ENCODE results near the gene STAT3. TPM values are rescaled to one million over a fixed set of nuclear protein-coding genes. Genes with fewer than 3 reads are reported as not detected.
"Not testable (repeated sequence)": the region's sequence is repeated elsewhere in the genome, so short reads cannot be mapped to it uniquely, and the experiment has no call there.

Gene STAT3
- total RNA-seq, 1 donor from 2014 or later, result 241 TPM

DNA sequence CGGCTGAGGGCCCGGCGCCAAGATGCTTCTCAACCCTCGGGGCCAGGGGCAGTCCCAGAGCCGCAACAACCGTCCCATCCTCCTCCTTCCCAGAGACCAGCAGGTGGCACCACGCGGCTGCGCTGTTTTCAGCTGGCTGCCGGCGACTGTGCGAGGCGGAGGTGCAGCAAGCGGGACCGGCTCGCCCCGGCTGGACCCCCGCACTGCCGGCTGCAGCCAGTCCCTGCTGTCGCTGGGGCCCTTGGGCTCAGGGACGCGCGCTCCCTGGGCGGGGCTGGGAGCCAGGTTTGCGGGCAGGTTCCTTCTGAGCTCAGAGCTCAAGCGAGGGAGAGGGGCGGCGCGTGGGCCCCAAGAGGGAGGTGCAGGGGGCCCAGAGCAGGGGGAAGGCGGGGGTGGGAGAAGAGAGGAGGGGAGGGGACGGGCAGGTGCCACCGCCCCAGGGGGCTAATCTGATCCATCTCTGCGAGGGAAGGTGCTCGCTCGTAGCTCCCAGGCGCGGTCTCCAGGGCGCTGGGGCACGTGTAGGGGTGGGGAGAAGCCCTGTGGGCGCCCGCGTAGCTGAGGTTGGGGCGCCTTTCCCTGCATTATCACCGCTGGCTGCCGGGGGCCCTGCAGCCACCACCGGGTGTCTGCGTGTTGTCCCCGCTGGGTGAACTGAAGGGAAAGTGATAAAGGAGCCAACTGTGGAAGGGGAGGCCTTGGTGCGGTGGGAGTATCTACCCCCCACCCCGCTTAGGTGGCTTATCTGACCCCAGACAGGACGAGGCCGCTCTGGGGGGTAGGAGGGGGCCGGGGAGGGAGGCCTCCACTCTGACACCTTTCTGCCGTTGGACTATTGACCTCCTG, 75.7 kb downstream of the STAT3 start:
- Mint-ChIP-seq H3K27me3 (ENCODE audit: insufficient read depth) (no peaks in the 10 kb centered on the region), H3K9me3 (no peaks in the 10 kb centered on the region), H3K4me1 (ENCODE audit: low read depth) (peaks cover 86% of the 10 kb centered on the region), H3K36me3 (ENCODE audit: low read depth) (peaks cover 69% of the 10 kb centered on the region), H3K4me3 (peak overlapping the region; percentile 81), H3K27ac (peak overlapping the region; percentile 86)
- intact Hi-C loops (cut with micrococcal nuclease), result loop anchor here (1.0 to 2.0 kb wide), 4 partner anchors 10 to 94 kb away; no protein-coding TSS in a partner anchor
- DNase-seq (ENCODE audit: low spot score), result peak; percentile 68

DNA sequence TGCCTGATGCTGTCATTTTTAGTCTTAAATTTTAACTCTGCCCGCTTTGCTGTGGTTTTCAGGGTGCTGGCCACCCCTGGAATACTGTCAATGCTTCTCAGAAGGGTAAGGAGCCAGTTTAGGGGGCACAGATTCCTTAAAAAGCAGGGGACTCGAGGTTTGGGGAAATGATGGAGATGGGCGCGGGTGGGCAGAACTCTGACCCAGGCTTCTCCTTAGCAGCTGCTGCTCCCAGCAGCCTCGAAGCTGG, 76.3 kb downstream of the STAT3 start:
- no peaks in the 10 kb centered on the region for H3K27me3 Mint-ChIP-seq (ENCODE audit: insufficient read depth)
- H3K36me3 Mint-ChIP-seq (ENCODE audit: low read depth), result peaks cover 70% of the 10 kb centered on the region
- H3K4me1 Mint-ChIP-seq (ENCODE audit: low read depth), result peaks cover 80% of the 10 kb centered on the region
- no peaks in the 10 kb centered on the region for H3K9me3 Mint-ChIP-seq
- peak overlapping the region; percentile 86 for H3K27ac Mint-ChIP-seq
- intact Hi-C loops (cut with micrococcal nuclease), result loop anchor here (1.0 to 2.0 kb wide), 4 partner anchors 10 to 95 kb away; no protein-coding TSS in a partner anchor
- H3K4me3 Mint-ChIP-seq, result peak overlapping the region; percentile 81
- no peak for DNase-seq (ENCODE audit: low spot score)

DNA sequence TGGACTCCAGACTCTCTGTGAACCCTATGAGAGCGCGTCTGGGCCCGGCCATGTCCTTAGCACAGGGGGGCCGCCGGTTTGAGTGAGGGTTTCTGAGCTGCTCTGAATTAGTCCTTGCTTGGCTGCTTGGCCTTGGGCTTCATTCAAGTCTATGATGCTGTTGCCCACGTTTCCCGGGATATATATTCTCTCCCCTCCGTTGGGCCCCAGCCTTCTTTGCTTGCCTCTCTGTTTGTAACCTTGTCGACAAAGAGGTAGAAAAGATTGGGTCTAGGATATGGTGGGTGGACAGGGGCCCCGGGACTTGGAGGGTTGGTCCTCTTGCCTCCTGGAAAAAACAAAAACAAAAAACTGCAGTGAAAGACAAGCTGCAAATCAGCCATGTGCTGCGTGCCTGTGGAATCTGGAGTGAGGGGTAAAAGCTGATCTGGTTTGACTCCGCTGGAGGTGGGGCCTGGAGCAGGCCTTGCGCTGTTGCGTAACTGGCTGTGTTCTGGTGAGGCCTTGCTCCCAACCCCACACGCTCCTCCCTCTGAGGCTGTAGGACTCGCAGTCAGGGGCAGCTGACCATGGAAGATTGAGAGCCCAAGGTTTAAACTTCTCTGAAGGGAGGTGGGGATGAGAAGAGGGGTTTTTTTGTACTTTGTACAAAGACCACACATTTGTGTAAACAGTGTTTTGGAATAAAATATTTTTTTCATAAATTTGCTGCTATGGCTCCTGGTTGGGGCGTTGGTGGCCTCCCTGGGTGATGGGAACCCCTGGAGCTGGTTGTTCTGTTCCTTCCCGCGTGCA, 76.8 kb downstream of the STAT3 start:
- Mint-ChIP-seq H3K27me3 (ENCODE audit: insufficient read depth) (no peaks in the 10 kb centered on the region), H3K4me3 (peak overlapping the region; percentile 81), H3K4me1 (ENCODE audit: low read depth) (peaks cover 75% of the 10 kb centered on the region), H3K9me3 (no peaks in the 10 kb centered on the region), H3K36me3 (ENCODE audit: low read depth) (peaks cover 67% of the 10 kb centered on the region), H3K27ac (peak overlapping the region; percentile 86)
- no peak for DNase-seq (ENCODE audit: low spot score)
- intact Hi-C loops (cut with micrococcal nuclease), result loop anchor here (1.0 to 2.0 kb wide), 4 partner anchors 11 to 95 kb away; no protein-coding TSS in a partner anchor

- Mint-ChIP-seq H3K9me3 (no peaks in the 10 kb centered on the region), H3K4me3 (peak overlapping the region; percentile 81), H3K27me3 (ENCODE audit: insufficient read depth) (no peaks in the 10 kb centered on the region), H3K27ac (peak overlapping the region; percentile 86), H3K36me3 (ENCODE audit: low read depth) (peaks cover 73% of the 10 kb centered on the region), H3K4me1 (ENCODE audit: low read depth) (peaks cover 76% of the 10 kb centered on the region)
- no peak for DNase-seq (ENCODE audit: low spot score)
- intact Hi-C loops (cut with micrococcal nuclease), result no loop called here
Measured at GRCh38 chr17:42310787-42311215, 77.4 kb downstream of the STAT3 start.

- H3K27me3 Mint-ChIP-seq (ENCODE audit: insufficient read depth), result no peaks in the 10 kb centered on the region
- peaks cover 67% of the 10 kb centered on the region for H3K36me3 Mint-ChIP-seq (ENCODE audit: low read depth)
- no peak for DNase-seq (ENCODE audit: low spot score)
- peaks cover 70% of the 10 kb centered on the region for H3K4me1 Mint-ChIP-seq (ENCODE audit: low read depth)
- intact Hi-C loops (cut with micrococcal nuclease), result no loop called here
- H3K9me3 Mint-ChIP-seq, result no peaks in the 10 kb centered on the region
- peak overlapping the region; percentile 86 for H3K27ac Mint-ChIP-seq
- no peak overlapping the region for H3K4me3 Mint-ChIP-seq
Measured at GRCh38 chr17:42309986-42310786, 78.1 kb downstream of the STAT3 start.

DNA sequence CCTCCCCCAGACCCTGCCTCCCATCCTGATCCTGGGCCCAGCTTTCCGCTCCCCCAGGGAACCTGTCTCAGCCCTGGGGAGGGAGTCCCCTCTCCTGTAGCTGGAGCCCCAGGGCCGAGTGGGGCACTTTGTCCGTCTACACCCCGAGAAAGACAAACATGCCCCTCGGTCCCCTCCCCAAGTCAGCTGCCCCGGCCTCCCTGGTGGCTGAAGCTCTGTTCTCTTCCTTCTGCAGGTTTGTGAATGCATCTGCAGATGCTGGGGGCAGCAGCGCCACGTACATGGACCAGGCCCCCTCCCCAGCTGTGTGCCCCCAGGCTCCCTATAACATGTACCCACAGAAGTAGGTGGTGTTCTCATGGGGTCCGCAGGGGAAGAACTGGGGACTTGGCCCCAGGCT, 79.1 kb downstream of the STAT3 start:
- Mint-ChIP-seq H3K36me3 (ENCODE audit: low read depth) (peaks cover 75% of the 10 kb centered on the region), H3K4me3 (no peak overlapping the region), H3K27ac (peak overlapping the region; percentile 8)

GRCh38 chr17:42308446-42308845, 79.8 kb downstream of the STAT3 start:
- Mint-ChIP-seq H3K4me3 (no peak overlapping the region), H3K27me3 (ENCODE audit: insufficient read depth) (no peaks in the 10 kb centered on the region), H3K4me1 (ENCODE audit: low read depth) (peaks cover 74% of the 10 kb centered on the region), H3K36me3 (ENCODE audit: low read depth) (peaks cover 77% of the 10 kb centered on the region), H3K27ac (peak overlapping the region; percentile 44), H3K9me3 (no peaks in the 10 kb centered on the region)
- DNase-seq (ENCODE audit: low spot score), result no peak
- intact Hi-C loops (cut with micrococcal nuclease), result no loop called here

More for the DNA sequence above, 79.1 kb downstream of the STAT3 start:
- Mint-ChIP-seq H3K4me1 (ENCODE audit: low read depth) (peaks cover 74% of the 10 kb centered on the region), H3K27me3 (ENCODE audit: insufficient read depth) (no peaks in the 10 kb centered on the region), H3K9me3 (no peaks in the 10 kb centered on the region)
- intact Hi-C loops (cut with micrococcal nuclease), result no loop called here
- DNase-seq (ENCODE audit: low spot score), result no peak

DNA sequence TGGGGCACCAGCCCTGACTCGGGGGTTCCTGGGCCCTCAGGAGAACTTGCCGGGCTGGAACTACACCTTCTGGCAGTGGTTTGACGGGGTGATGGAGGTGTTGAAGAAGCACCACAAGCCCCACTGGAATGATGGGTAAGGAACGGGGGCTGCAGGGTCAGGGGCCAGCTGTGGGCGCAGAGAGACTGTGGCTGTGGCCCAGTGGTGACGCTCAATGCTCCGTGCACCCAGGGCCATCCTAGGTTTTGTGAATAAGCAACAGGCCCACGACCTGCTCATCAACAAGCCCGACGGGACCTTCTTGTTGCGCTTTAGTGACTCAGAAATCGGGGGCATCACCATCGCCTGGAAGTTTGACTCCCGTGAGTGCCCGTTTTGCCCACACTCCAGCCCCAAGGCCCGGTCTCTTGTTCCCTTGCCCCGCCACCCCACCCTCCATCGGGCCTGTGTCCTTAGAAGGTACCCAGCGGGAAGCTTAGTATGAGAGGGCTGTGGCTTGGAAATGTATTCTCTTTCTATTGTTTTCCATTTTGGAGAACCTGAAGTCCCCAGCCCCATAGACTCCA, 80.8 kb downstream of the STAT3 start:
- Mint-ChIP-seq H3K9me3 (no peaks in the 10 kb centered on the region), H3K27ac (no peak overlapping the region), H3K27me3 (ENCODE audit: insufficient read depth) (no peaks in the 10 kb centered on the region), H3K4me3 (no peak overlapping the region), H3K4me1 (ENCODE audit: low read depth) (peaks cover 69% of the 10 kb centered on the region), H3K36me3 (ENCODE audit: low read depth) (peaks cover 81% of the 10 kb centered on the region)
- intact Hi-C loops (cut with micrococcal nuclease), result no loop called here
- DNase-seq (ENCODE audit: low spot score), result no peak

DNA sequence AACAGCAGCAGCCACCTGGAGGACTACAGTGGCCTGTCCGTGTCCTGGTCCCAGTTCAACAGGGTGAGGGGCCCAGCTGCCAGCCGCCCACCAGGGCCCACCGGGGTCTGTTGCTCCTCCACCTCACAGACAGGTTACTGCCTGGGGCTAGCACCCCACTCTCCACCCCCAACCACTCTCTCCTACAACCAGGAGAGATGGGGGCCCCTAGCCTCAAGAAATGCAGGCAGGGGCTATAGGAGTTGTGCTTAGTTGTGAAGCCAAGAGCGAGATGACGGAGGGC, 81.9 kb downstream of the STAT3 start:
- H3K4me3 Mint-ChIP-seq, result no peak overlapping the region
- DNase-seq (ENCODE audit: low spot score), result no peak
- peaks cover 60% of the 10 kb centered on the region for H3K4me1 Mint-ChIP-seq (ENCODE audit: low read depth)
- H3K27ac Mint-ChIP-seq, result peak overlapping the region; percentile 78
- no peaks in the 10 kb centered on the region for H3K27me3 Mint-ChIP-seq (ENCODE audit: insufficient read depth)
- peaks cover 83% of the 10 kb centered on the region for H3K36me3 Mint-ChIP-seq (ENCODE audit: low read depth)
- no peaks in the 10 kb centered on the region for H3K9me3 Mint-ChIP-seq
- intact Hi-C loops (cut with micrococcal nuclease), result no loop called here

GRCh38 chr17:42305543-42306384, 82.5 kb downstream of the STAT3 start:
- Mint-ChIP-seq H3K9me3 (no peaks in the 10 kb centered on the region), H3K4me1 (ENCODE audit: low read depth) (peaks cover 54% of the 10 kb centered on the region), H3K36me3 (ENCODE audit: low read depth) (peaks cover 83% of the 10 kb centered on the region), H3K4me3 (no peak overlapping the region), H3K27me3 (ENCODE audit: insufficient read depth) (no peaks in the 10 kb centered on the region), H3K27ac (peak overlapping the region; percentile 78)
- intact Hi-C loops (cut with micrococcal nuclease), result no loop called here
- DNase-seq (ENCODE audit: low spot score), result no peak

GRCh38 chr17:42305031-42305330, 83.3 kb downstream of the STAT3 start:
- H3K36me3 Mint-ChIP-seq (ENCODE audit: low read depth), result peaks cover 75% of the 10 kb centered on the region
- H3K9me3 Mint-ChIP-seq; intact Hi-C loops (cut with micrococcal nuclease); H3K27me3 Mint-ChIP-seq (ENCODE audit: insufficient read depth); DNase-seq (ENCODE audit: low spot score); H3K4me3 Mint-ChIP-seq; H3K27ac Mint-ChIP-seq: not testable (repeated sequence)
- peaks cover 46% of the 10 kb centered on the region for H3K4me1 Mint-ChIP-seq (ENCODE audit: low read depth)
